Keratinocyte (primary cell): Measurements from ENCODE around the gene MAP4. TPM values are rescaled to one million over a fixed set of nuclear protein-coding genes. Genes with fewer than 3 reads are reported as not detected.

Experiments
- DNase-seq: peaks from one replicate; pipeline ENCODE4 v3.0.0-alpha.2; 2011; ENCODE audit warnings: low read depth, missing footprints, low spot score
- FAIRE-seq: peaks from 2 replicates; lab custom pipeline; 2011; peaks lifted over from hg19 to GRCh38; lab: Jason Lieb, UNC
- H2AFZ ChIP-seq: 2 replicates; pipeline ENCODE4 v1.6.0; 2012; ENCODE audit warnings: low read length, control low read depth, inconsistent platforms; ENCODE audit not compliant: control insufficient read depth
- H3K27ac ChIP-seq: 2 replicates; pipeline ENCODE4 v1.5.1; 2011; ENCODE audit warnings: low read length; ENCODE audit not compliant: control insufficient read depth, insufficient read depth
- H3K27me3 ChIP-seq: 3 replicates; pipeline ENCODE4 v1.6.0; 2011; ENCODE audit warnings: low read length; ENCODE audit not compliant: control insufficient read depth, insufficient read depth; ENCODE audit errors: extremely low read depth
- H3K36me3 ChIP-seq, 2 experiments: 2 replicates in 1 of 2; 3 replicates in 1 of 2; pipeline ENCODE4 v1.5.1; 2011; ENCODE audit warnings: low read length in 2 of 2, mild to moderate bottlenecking in 1 of 2; ENCODE audit not compliant: control insufficient read depth in 2 of 2, insufficient read depth in 2 of 2; ENCODE audit errors: extremely low read depth in 1 of 2
- H3K4me1 ChIP-seq: 3 replicates; pipeline ENCODE4 v1.5.1; 2011; ENCODE audit warnings: low read length; ENCODE audit not compliant: control insufficient read depth, insufficient read depth; ENCODE audit errors: extremely low read depth
- H3K4me2 ChIP-seq: 3 replicates; pipeline ENCODE4 v1.6.0; 2011; ENCODE audit warnings: low read depth, low read length; ENCODE audit not compliant: control insufficient read depth, insufficient read depth; ENCODE audit errors: extremely low read depth
- H3K4me3 ChIP-seq, 3 experiments: fragments of 200-600 bp in 1 of 3; sonication (generic) in 1 of 3; 2 replicates in 2 of 3; 3 replicates in 1 of 3; pipeline ENCODE4 v1.5.1; 2011 to 2016; ENCODE audit warnings: low read length in 3 of 3, mild to moderate bottlenecking in 3 of 3, control low read depth in 2 of 3, inconsistent platforms in 1 of 3, low read depth in 1 of 3, mixed read lengths in 1 of 3, mixed run types in 1 of 3, moderate library complexity in 1 of 3; ENCODE audit not compliant: control insufficient read depth in 2 of 3, insufficient read depth in 2 of 3; ENCODE audit errors: extremely low read depth in 1 of 3
- H3K79me2 ChIP-seq: 2 replicates; pipeline ENCODE4 v1.6.0; 2012; ENCODE audit warnings: low read length; ENCODE audit not compliant: control insufficient read depth, insufficient read depth
- H3K9ac ChIP-seq: 3 replicates; pipeline ENCODE4 v1.6.0; 2011; ENCODE audit warnings: low read length; ENCODE audit not compliant: control insufficient read depth, insufficient read depth; ENCODE audit errors: extremely low read depth
- H3K9me1 ChIP-seq: 3 replicates; pipeline ENCODE4 v1.6.0; 2011; ENCODE audit warnings: low read length; ENCODE audit not compliant: control insufficient read depth, insufficient read depth; ENCODE audit errors: extremely low read depth
- H3K9me3 ChIP-seq: 2 replicates; pipeline ENCODE4 v1.5.1; 2012; ENCODE audit warnings: low read depth, low read length; ENCODE audit not compliant: control insufficient read depth
- H4K20me1 ChIP-seq: 3 replicates; pipeline ENCODE4 v1.6.0; 2011; ENCODE audit warnings: low read length; ENCODE audit not compliant: control insufficient read depth, insufficient read depth; ENCODE audit errors: extremely low read depth
- EZH2 ChIP-seq: IDR thresholded peaks from one replicate; pipeline ENCODE4 v1.6.1; 2012; ENCODE audit warnings: inconsistent platforms, mild to moderate bottlenecking, low read length, moderate library complexity
- dilution Hi-C: fragments of 300-500 bp; cut with MboI; formaldehyde crosslinking; loops from one replicate; pipeline ENCODE4 v1.7.0; 2020; ENCODE audit warnings: low sequenced_read_pairs; ENCODE audit not compliant: extremely low pct_ligation_motif_present
- polyA plus RNA-seq, 5 experiments: library from polyadenylated mRNA; depleted of rRNA in 3 of 5; stranded (reverse) in 3 of 5; stranded (forward) in 1 of 5; unstranded in 1 of 5; fragments of >200 nt; gene quantifications; 1 replicate in 1 of 5; 2 replicates in 3 of 5; 3 replicates in 1 of 5; pipeline versions ENCODE4 v1.2.1 to v1.2.3, GENCODE V29; 2011 to 2012; ENCODE audit warnings: missing spikeins in 2 of 5, low read depth in 1 of 5, low replicate concordance in 1 of 5
- TF ChIP-seq, protein P1 (sequence below), 3 experiments: IDR thresholded peaks in 1 of 3; conservative IDR thresholded peaks in 1 of 3; optimal IDR thresholded peaks in 1 of 3; 2 replicates in 2 of 3; 3 replicates in 1 of 3; pipeline versions ENCODE3 to v1.5.1; 2011; ENCODE audit warnings: low read length in 3 of 3, mild to moderate bottlenecking in 3 of 3, moderate library complexity in 2 of 3, control low read depth in 1 of 3, inconsistent platforms in 1 of 3; ENCODE audit not compliant: insufficient read depth in 2 of 3; ENCODE audit errors: extremely low read depth in 1 of 3

MAP4 gene
- polyA plus RNA-seq, 1 donor (not counting 4 experiments of a cell fraction or from before 2014, with no cell fraction given), result 110 TPM

DNA sequence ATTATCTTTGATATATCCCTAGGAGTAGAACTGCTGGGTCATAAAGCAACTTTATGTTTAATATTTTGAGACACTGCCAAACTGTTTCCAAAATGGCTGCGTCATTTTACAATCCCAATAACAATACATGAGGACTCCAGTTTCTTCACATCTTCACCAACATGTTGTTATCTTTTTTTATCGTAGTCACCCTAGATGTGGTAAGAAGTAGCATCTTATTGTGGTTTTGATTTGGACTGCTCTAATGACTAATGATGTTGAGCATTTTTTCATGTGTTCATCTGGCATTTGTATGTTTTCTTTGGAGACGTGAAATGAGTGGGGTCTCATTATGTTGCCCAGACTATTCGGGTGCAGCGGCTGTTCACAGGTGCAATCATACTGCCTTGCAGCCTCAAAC lies 83.8 kb downstream of the MAP4 start:
- Histone ChIP-seq H3K9me3 (no peaks in the 10 kb centered on the region), H3K79me2 (peaks cover 35% of the 10 kb centered on the region), H4K20me1 (no peaks in the 10 kb centered on the region), H3K4me2 (no peak overlapping the region), H3K27ac (no peak overlapping the region), H3K9me1 (no peaks in the 10 kb centered on the region), H3K4me1 (no peaks in the 10 kb centered on the region), H3K36me3 (peaks cover 4 to 7% of the 10 kb centered on the region in 2 experiments), H3K9ac (no peak overlapping the region), H3K4me3 (no peak overlapping the region), H3K27me3 (no peaks in the 10 kb centered on the region), H2AFZ (no peak overlapping the region)
- no peak for DNase-seq
- dilution Hi-C loops, result no loop called here
- TF ChIP-seq EZH2, result no peak
- TF ChIP-seq, protein P1, sequence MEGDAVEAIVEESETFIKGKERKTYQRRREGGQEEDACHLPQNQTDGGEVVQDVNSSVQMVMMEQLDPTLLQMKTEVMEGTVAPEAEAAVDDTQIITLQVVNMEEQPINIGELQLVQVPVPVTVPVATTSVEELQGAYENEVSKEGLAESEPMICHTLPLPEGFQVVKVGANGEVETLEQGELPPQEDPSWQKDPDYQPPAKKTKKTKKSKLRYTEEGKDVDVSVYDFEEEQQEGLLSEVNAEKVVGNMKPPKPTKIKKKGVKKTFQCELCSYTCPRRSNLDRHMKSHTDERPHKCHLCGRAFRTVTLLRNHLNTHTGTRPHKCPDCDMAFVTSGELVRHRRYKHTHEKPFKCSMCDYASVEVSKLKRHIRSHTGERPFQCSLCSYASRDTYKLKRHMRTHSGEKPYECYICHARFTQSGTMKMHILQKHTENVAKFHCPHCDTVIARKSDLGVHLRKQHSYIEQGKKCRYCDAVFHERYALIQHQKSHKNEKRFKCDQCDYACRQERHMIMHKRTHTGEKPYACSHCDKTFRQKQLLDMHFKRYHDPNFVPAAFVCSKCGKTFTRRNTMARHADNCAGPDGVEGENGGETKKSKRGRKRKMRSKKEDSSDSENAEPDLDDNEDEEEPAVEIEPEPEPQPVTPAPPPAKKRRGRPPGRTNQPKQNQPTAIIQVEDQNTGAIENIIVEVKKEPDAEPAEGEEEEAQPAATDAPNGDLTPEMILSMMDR (optimal IDR thresholded peaks at IDR 0.05 in 1 of 3, IDR thresholded peaks at IDR 0.05 in 1 of 3, conservative IDR thresholded peaks at IDR 0.05 in 1 of 3; ENCODE audit: extremely low read depth in 1 of 3, insufficient read depth in 2 of 3, low read length in 3 of 3), result no peak
- no peak for FAIRE-seq

DNA sequence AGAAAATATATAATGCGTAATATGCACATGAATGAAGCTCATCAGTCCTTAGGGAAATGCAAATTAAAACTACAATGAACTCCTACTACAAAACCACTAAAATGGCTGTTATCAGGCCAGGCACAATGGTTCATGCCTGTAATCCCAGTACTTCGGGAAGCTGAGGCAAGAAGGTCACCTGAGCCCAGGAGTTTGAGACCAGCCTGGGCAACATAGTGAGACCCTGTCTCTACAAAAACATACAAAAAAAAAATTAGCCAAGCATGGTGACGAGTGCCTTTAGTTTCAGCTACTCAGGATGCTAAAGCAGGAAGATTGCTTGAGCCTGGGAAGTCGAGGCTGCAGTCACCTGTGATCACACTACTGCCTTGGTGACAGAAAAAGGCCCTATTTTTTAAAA lies 85.2 kb downstream of the MAP4 start:
- H3K79me2 ChIP-seq, result peaks cover 35% of the 10 kb centered on the region
- H3K4me1 ChIP-seq, result no peaks in the 10 kb centered on the region
- H3K27me3 ChIP-seq, result no peaks in the 10 kb centered on the region
- dilution Hi-C loops, result no loop called here
- H3K27ac ChIP-seq, result no peak overlapping the region
- DNase-seq, result no peak
- TF ChIP-seq, protein P1 (optimal IDR thresholded peaks at IDR 0.05 in 1 of 3, IDR thresholded peaks at IDR 0.05 in 1 of 3, conservative IDR thresholded peaks at IDR 0.05 in 1 of 3; ENCODE audit: extremely low read depth in 1 of 3, insufficient read depth in 2 of 3, low read length in 3 of 3), result no peak
- H3K9me1 ChIP-seq, result no peaks in the 10 kb centered on the region
- no peak overlapping the region for H3K9ac ChIP-seq
- H3K36me3 ChIP-seq, result peaks cover 4 to 9% of the 10 kb centered on the region in 2 experiments
- H4K20me1 ChIP-seq, result no peaks in the 10 kb centered on the region
- H3K9me3 ChIP-seq, result no peaks in the 10 kb centered on the region
- H3K4me2 ChIP-seq, result no peak overlapping the region
- FAIRE-seq, result no peak
- no peak overlapping the region for H2AFZ ChIP-seq
- no peak overlapping the region for H3K4me3 ChIP-seq
